AG04449 (cell line): Measurements from ENCODE around the gene RAP1GAP2.
"Not testable (repeated sequence)": the region's sequence is repeated elsewhere in the genome, so short reads cannot be mapped to it uniquely, and the experiment has no call there.

Experiments
- CTCF ChIA-PET: fragments of 350-600 bp; formaldehyde crosslinking; extraction: SDS; loops from one replicate; lab custom pipeline; 2021; ENCODE audit warnings: antibody characterized with exemption; lab: Yijun Ruan, JAX
- POLR2A ChIA-PET: fragments of 400-600, 350-600 bp; formaldehyde crosslinking; extraction: SDS; loops from one replicate; lab custom pipeline; 2020; ENCODE audit warnings: antibody characterized with exemption, inconsistent platforms; lab: Yijun Ruan, JAX
- DNase-seq: peaks from one replicate; pipeline ENCODE4 v3.0.0-alpha.2; 2010; ENCODE audit warnings: low read depth, low spot score
- H3K4me3 ChIP-seq: 2 replicates; pipeline ENCODE4 v1.5.1; 2011; ENCODE audit warnings: low read depth, mild to moderate bottlenecking, control low read depth, low read length
- CTCF ChIP-seq: IDR thresholded peaks from one replicate; pipeline ENCODE4 v1.5.1; 2011; ENCODE audit warnings: mild to moderate bottlenecking, moderate library complexity, low read length, control low read depth, inconsistent platforms; ENCODE audit not compliant: insufficient read depth; ENCODE audit errors: missing control alignments

Gene RAP1GAP2

GRCh38 chr17:2778489-2778888 lies 17.7 kb upstream of the RAP1GAP2 start:
- DNase-seq, result no peak
- CTCF ChIA-PET, result no interaction called here
- no peak for TF ChIP-seq CTCF
- POLR2A ChIA-PET, result no interaction called here
- no peak overlapping the region for H3K4me3 ChIP-seq

DNA sequence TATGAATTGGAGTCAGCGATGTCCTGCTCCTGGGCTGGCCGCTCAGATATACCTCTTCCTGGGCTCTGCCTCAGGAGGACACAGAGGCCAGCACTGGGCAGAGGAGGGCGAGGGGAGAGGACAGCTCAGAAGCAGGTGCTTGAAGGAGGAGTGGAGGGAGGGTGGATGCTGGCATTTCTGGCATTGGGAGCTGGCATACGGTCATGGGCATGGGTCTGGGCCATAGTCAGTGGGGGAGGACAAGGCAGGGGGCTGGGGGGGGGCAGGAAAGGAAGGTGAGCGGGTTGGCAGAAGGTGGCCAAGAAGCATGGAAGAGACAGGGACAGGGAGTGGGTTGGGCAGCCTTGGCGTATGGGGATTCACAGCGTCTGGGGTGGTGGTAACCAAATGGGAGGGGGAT lies 16.7 kb upstream of the RAP1GAP2 start:
- ChIA-PET POLR2A (no interaction called here), CTCF (no interaction called here)
- TF ChIP-seq CTCF, result no peak
- no peak for DNase-seq
- no peak overlapping the region for H3K4me3 ChIP-seq

DNA sequence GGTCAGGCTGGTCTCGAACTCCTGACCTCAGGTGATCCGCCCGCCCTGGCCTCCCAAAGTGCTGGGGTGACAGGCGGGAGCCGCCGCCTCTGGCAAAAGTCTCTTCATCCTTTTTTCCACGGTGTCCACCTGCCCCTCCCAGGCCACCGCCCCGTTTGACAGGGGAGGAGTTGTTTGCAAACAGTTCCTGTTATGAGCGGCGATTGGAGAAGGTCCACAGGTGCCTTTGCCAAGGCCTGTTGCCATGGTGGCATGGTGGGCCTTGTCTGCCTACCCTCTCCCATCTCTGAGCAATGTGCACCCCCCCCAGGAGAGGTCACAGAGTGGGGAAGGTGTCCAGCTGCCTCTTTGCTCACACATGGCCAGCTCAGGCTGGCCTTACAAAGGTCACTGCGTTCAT lies 16.0 kb upstream of the RAP1GAP2 start:
- H3K4me3 ChIP-seq, result no peak overlapping the region
- ChIA-PET CTCF (no interaction called here), POLR2A (no interaction called here)
- TF ChIP-seq CTCF, result no peak
- DNase-seq, result no peak

DNA sequence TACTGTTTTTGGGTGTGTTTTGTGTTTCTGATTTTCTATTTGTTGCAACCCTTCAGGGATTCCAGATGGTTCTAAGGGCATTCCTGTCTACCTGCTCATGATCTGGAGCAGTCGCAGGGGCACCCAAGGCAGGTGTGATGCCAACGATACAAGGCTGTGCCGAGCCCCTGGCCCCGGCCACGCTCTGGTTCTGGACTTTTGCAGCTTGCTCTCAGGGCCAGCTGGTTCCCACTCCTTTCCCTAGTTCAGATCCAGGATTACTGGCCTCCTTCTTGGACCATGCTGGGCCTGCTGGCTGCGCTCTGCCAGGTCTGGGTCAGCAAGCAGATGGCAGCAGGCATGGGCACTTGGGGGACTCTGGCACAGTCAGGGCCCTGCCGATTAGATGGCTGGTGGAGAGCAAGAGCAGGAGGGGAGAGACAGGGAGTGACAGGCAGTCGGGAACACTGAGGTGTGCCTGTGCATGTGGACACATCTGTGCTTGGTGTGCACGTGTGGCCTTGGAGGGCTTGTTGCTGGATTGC lies 15.2 kb upstream of the RAP1GAP2 start:
- H3K4me3 ChIP-seq, result no peak overlapping the region
- POLR2A ChIA-PET, result no interaction called here
- TF ChIP-seq CTCF, result no peak
- CTCF ChIA-PET, result no interaction called here
- DNase-seq, result no peak

DNA sequence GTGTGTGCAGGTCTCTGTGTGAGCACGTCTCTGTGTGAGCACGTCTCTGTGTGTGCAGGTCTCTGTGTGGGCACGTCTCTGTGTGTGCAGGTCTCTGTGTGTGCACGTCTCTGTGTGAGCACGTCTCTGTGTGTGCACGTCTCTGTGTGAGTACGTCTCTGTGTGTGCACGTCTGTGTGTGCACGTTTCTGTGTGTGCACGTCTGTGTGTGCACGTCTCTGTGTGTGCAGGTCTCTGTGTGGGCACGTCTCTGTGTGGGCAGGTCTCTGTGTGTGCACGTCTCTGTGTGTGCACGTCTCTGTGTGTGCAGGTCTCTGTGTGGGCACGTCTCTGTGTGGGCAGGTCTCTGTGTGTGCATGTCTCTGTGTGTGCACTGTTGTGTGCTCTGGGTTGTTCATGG lies 14.6 kb upstream of the RAP1GAP2 start:
- CTCF ChIA-PET, H3K4me3 ChIP-seq, POLR2A ChIA-PET, DNase-seq: not testable (repeated sequence)

GRCh38 chr17:2782055-2782454 lies 14.2 kb upstream of the RAP1GAP2 start:
- ChIA-PET POLR2A (no interaction called here), CTCF (no interaction called here)
- no peak for TF ChIP-seq CTCF
- no peak for DNase-seq
- no peak overlapping the region for H3K4me3 ChIP-seq

GRCh38 chr17:2783310-2784030 lies 12.8 kb upstream of the RAP1GAP2 start:
- TF ChIP-seq CTCF, result no peak
- CTCF ChIA-PET, result no interaction called here
- POLR2A ChIA-PET, result no interaction called here
- no peak overlapping the region for H3K4me3 ChIP-seq
- no peak for DNase-seq
